IPS-18c (cell line): ENCODE results near the gene B4GALT1.

Source experiments
- H3K4me3 ChIP-seq: 2 replicates; pipeline ENCODE4 v1.7.0; 2013; ENCODE audit warnings: low read depth, mild to moderate bottlenecking, low read length, moderate library complexity; ENCODE audit not compliant: insufficient read depth
- H3K9me3 ChIP-seq: one replicate; pipeline ENCODE4 v1.6.1; 2013; ENCODE audit warnings: mild to moderate bottlenecking, low read length, moderate library complexity; ENCODE audit not compliant: control insufficient read depth, insufficient read depth

The B4GALT1 gene

DNA sequence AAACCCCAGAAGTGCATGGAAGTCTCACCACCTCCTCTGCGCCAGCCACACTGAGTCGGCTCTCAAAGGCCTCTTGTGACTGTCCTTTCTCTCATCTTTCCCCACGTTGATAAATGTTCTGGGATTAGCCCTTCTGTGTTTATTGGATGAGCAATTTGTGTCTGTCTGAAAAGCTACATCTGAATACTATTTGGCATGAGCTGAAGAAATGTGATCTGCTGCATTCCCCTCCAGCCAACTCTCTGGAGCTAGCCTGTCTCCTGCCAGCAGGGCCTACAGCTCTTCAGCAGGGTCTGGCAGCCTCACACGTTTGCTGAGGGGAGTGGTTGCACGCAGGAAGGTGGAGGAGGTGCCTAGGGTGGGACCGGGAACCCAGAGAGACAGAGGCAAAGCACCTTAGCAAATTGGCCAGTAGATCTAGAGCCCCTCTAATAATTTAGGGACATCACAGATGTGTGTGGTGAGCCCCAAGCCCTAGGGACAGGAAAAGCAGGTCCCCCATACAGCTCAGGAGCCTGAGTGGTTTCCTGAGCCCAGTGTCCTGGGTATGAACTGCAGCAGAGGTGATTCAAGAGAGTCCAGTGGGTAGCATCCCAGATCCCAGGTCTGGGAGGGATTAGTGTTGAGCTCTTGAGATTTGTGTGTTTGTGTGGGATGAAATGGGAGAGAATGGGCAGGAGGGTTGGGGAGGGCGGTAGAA is 20.5 kb upstream of the B4GALT1 start:
- Histone ChIP-seq H3K4me3 (no peak overlapping the region), H3K9me3 (no peaks in the 10 kb centered on the region)

DNA sequence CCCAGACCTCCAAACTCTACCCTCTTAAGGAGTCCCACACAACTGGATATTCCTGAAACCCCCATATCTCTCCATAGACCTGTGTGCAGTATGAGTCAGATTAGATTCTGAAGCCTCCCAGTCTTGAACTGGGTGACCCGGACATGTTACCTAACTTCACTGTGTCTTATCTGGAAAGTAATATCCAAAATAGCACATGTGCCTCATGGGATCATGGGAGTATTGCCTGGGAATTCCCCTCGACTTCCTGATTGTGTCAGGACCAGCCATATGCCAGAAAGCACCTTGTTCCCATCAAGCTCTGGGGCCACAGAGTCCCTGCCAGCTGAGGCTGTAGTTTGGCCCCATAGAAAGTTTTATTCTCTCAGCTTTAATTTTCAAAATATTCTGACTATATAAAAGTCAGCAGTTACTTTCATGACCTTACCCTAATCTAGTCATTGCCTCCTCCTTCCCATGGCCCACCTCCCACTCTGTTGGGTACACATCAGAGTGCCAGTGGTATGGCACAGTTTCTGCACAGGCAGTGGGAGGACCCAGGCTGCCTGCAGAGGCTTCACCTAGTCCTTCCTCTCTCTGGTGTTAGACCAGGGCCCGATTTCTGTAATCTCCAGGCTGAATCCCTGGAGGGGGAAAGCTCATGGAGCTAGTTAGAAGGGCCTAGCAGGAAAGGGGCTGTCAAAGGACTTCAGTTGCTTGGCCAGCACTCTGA is 19.5 kb upstream of the B4GALT1 start:
- no peak overlapping the region for H3K4me3 ChIP-seq
- H3K9me3 ChIP-seq, result peaks cover 1% of the 10 kb centered on the region

DNA sequence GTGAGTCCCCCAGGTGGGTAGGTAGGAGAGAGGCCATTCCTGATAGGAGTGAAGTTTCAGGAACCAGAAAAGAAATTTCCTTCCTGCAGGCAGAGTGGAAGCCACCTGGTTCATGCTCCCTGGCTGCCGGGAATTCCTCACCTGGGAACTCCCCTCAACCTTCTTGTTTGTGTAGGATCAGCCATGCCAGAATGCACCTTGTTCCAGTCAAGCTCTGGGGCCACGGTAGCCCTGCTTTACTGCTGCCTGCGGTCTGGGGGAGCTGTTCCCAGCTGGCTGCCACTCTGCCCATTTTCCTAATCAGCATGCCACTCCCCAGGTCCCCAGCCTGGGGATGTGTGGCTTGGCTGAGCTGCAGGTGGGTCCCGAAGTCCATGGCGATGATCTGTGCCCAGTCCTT is 18.7 kb upstream of the B4GALT1 start:
- Histone ChIP-seq H3K4me3 (no peak overlapping the region), H3K9me3 (peaks cover 2% of the 10 kb centered on the region)

DNA sequence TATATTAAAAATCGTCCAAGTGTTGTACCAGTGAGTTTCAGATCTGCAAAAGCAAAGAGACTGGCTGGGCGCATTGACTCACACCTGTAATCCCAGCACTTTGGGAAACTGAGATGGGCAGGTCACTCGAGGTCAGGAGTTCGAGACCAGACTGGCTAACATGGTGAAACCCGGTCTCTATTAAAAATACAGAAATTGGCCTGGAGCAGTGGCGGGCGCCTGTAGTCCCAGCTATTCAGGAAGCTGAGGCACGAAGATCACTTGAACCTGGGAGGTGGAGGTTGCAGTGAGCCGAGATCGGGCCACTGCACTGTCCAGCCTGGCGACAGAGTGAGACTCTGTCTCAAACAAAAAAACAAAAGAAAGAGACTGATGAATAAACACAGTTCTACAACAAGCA is 18.3 kb upstream of the B4GALT1 start:
- H3K4me3 ChIP-seq, result no peak overlapping the region
- H3K9me3 ChIP-seq, result peaks cover 2% of the 10 kb centered on the region

DNA sequence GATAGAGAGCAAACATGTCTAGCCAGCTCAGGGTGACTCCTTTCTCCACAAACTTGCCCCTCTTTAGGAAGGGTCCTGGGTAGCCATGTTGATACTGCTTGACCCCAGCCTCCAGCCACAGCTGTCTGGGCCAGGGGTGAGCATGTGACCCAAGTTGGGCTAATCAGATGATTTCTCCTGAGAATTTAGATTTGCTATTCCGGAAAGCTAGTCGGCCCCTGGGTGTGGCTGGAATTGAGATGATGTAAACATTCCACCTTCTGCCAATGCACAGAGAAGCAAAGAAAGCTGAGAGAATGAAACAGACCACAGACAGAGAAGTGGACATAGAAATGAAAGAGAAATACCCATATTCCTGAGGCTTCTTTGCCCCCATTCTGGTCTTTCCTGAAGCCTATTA is 17.8 kb upstream of the B4GALT1 start:
- peaks cover 2% of the 10 kb centered on the region for H3K9me3 ChIP-seq
- no peak overlapping the region for H3K4me3 ChIP-seq

DNA sequence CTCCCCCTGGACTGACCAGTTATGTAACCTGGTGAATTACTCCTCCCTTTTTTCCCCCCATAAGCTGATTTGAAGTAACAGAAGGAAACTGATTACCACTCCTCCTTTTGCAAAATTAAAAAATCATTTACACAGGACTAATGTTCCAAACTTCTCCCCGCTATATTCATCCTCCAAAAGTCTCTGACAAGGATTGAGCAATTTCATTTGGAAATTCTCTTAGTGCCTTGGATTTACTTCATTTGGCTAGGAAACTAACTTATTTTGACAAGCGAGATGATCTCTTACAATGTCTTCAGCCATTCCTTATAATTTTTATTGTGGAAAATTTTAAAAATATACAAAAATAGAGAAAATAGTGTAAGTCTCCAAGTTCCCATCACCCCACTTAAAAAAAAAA is 15.4 kb upstream of the B4GALT1 start:
- Histone ChIP-seq H3K4me3 (no peak overlapping the region), H3K9me3 (peaks cover 2% of the 10 kb centered on the region)

DNA sequence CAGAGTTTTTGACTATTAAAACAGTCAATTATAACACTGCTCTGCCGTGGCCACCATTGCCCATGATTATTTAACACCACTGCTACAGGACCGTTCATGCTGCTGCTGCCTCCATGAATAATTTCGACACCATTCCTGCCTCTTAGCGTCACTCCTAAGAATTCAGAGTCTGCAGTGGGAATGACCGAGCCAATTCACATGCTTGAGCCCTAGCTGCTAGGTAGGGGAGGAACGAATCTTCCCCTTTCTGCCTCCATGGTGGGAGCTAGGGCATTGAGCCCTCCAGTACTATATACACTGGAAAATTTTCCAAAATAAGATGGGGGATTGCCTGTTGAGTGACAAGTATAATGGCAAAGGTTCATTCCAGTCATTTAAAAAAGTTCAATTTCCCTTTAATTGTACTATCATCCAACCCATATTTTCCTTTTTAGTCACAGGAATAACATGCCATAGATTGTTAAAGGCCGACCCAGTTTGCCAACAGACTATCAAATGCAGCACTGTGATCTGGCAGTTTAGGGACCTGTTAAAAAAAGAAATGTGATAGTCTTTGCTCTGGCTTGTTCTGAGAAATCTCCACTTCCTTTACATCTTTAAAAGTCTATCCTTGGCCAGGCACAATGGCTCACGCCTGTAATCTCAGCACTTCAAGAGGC is 13.5 kb upstream of the B4GALT1 start:
- no peak overlapping the region for H3K4me3 ChIP-seq
- H3K9me3 ChIP-seq, result peaks cover 2% of the 10 kb centered on the region

DNA sequence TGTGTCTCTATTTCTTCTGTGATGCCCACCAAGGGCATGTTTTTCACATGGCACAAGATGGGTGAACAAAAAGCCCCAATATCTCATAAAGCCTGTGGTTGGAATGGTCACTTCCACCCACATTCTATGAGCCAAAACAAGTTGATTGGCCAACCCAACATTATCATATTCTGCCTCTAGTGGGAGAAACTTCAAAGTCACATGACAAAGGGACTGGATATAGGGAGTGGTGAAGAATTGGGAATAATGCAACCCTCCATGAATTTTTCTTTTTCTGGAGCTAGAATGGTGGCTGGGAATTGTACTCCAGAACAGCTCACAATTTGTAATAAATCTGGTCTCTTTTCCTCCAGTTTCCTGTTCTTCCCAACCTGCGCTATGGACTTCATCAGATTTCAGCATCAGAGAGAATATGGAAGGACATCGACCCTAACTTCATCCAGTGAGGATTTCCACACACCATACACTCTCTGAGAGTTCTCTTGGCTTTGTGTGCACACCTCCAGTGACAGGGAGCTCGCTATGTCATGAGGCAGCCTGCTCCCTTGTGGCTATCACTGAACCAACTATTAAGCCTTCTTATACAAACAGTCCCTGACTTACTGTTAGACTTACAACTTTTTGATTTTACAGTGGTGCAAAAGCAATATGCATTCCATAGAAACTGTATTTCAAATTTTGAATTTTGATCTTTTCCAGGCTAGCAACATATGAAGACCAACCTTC is 12.0 kb upstream of the B4GALT1 start:
- no peak overlapping the region for H3K4me3 ChIP-seq

DNA sequence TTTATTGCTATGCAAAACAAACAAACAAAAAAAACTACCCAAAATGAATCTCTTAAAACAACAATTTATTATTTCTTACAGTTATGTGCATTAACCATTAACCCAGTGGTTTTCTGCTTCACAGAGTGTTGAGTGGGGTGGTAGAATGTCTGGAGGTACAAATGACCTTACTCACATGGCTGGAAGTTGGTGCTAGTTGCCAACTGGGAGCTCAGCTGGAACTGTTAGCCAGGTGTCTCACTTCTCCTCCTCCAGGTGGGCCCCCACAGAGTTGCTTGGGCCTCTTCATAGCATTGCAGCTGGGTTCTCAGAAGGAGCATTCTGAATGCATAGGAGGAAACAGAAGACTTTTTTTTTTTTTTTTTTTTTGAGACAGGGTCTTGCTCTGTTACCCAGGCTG is 10.5 kb upstream of the B4GALT1 start:
- Histone ChIP-seq H3K9me3 (peaks cover 2% of the 10 kb centered on the region), H3K4me3 (no peak overlapping the region)

More for the DNA sequence above, 12.0 kb upstream of the B4GALT1 start:
- peaks cover 2% of the 10 kb centered on the region for H3K9me3 ChIP-seq

DNA sequence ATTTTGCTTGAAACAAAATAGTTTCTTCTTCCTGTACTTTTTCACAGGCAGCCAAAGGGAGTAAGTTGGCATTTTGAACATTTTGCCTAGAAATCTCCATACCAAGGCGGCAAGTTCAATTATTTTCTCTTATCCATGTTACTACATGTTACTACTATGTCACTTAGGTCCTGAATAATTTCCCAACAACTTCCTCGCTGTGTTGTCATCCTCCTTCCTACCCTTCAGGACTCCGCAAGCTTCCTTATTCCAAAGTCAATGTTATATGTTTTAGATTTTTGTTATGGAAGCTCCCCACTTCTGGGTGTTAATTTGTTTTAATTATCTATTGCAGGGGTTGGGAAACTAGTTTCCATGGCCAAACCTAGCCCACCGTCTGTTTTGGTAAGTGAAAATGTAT is 9.9 kb upstream of the B4GALT1 start:
- Histone ChIP-seq H3K9me3 (peaks cover 2% of the 10 kb centered on the region), H3K4me3 (no peak overlapping the region)

DNA sequence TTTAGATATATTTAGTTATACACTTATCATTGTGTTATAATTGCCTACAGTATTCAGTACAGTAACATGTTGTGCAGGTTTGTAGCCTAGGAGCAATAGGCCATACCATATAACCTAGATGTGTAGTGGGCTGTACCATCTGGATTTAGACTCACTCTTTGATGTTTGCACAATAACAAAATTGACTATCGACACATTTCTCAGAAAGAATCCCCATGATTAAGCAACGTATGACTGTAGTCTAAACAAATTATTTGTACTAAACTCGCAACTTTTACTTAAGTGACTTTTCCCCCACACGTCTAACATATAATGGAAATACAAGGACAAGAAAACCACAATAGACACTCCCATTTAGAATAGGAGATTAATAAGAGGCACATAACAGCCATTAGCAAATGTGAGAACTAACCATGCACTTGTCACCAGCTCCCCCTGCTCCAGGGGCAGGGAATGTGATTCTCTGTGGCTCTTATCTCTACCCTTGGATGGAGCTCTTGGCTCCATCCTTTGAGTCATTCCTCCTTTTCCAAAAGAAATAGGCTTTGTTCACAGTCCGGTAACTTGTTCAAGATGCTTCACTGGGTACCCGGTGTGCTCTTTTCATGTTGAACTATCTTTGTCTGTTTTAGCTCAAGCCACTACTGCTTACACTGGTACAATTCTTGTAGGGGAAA is 8.7 kb upstream of the B4GALT1 start:
- no peaks in the 10 kb centered on the region for H3K9me3 ChIP-seq
- H3K4me3 ChIP-seq, result no peak overlapping the region

DNA sequence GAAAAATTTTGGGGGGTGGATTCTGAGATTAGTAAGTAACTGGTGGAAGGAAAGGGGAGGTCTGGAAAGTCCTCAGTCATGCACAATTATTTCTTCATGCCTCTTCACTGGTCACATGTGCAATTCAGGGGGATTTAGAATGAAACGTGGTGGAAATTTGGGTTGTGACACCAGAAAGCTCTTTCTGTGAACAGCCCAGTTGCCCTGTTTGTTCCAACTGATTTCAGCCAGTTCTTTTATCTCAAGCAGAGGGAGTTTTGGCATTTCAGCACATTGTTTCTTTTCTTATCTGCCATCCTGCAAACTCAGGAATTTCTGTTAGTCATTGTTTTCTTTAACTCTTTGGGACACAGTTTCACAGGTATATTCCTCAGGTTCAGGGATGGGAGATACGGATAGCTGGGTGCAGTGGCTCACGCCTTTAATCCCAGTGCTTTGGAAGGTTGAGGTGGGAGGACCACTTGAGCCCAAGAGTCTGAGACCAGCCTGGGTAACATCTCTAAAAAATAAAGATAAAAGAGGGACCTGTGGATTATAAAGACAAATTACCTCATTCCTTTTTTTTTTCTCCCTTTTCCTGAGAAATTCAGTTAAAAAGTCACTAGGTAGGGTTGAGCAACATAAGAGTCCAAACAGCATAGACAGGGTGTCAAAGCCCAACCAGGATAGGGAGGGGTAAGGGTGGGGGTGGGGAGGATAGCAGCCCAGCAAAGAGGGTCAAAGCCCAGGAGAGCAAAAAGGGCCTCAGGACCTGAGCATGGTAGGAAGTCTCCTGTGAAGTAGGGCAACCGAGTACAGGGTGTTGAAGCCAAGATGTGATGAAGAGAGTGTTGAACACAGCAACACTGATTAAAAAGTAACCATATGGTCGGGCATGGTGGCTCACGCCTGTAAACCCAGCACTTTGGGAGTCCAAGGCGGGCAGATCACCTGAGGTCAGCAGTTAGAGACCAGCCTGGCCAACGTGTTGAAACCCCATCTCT is 5.4 kb upstream of the B4GALT1 start:
- H3K9me3 ChIP-seq, result no peaks in the 10 kb centered on the region
- no peak overlapping the region for H3K4me3 ChIP-seq

DNA sequence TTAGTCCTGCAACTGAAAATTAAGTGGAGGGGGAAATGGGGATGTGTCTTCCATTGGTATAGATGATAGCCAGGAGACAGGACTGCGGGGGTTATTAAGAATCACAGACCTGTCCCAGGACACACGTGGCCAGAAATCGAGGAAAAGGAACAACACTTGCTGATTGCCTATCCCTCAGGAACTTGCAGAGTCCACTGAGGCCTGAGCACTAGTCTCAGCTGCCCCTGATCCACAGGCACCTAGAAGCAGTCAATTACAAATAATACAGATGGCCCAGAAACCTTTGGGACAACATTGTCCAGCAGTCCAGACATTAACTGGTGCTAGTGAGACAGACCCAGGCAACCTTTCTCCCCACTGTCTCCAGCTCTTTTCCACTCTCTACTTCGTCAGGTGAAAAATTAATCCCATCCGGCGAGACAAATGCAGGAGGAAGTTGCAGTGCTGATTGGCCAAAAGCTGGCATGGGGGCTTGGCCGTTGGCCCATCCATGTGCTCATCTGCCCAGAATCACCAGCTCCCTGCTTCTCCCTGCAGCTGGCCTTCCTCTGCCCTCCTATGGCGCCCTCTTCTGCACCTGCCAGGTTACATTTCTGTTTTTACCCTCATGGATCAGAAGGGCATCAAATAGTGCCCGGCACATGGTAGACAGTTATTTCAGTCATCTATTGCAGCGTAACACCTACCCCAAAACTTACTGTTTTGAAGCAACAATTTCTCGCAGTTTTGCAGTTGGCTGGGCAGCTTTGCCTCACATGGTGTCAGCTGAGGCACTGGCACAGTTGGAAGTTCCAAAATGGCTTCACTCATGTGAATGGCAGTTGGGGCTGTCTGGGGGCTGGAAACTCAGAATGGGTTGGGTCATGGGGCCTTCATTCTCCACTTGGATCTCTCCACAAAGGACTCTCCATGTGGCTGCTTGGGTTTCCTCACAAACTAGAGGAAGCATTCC is 3.6 kb upstream of the B4GALT1 start:
- Histone ChIP-seq H3K9me3 (no peaks in the 10 kb centered on the region), H3K4me3 (no peak overlapping the region)

DNA sequence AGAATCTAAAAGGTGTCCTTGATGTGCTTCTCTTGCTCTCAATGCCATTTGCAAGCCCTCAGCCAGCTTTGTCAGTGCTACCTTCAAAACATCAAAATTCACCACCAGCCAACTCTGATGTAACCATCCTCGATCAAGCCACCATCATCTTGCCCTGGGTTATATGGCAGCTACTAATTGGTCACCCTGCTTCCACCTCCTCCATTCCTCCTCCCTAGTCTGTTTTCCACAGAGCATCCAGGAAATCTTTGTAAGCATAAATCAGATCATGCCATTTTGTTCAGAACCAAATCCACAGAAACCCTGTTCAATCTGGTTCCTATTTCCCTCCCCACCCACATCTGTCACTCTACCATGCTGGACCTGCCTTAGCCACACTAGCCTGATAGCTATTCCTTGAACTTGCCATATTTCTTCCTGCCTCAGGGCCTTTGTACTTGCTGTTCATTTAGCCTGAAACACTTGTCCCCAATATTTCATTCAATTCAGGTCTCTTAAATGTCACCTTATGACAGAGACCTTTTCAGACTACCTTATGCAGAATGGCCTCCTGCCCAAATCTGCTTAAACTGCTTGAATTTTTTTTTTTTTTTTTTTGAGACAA is 1.9 kb upstream of the B4GALT1 start:
- Histone ChIP-seq H3K9me3 (no peaks in the 10 kb centered on the region), H3K4me3 (no peak overlapping the region)

DNA sequence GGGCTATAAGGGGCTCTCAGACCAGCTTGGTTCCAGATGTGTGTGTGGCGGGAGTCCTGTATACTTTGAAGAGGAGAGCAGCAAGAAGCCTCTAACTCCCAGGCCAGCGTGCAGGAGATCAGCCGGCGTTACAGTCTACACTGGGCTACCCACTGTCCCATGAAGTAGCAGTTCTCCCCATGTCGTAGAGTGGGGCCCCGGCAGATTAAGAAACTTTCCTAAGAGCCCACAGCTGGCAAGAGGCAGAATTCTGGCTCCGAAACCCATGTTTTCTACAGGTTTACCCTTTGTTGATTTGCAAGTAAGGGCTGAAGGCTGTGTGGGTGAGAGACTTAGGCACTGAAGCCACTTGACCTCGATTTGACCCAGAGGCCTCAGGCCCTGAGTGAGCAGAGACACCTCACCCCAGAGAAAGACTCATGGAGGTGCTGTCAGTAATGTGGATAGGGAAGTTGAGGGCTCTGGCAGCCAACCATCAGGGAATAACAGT is 881 bp upstream of the B4GALT1 start:
- peak overlapping the region; percentile 80; the same call in 1 of the 2 replicates for H3K4me3 ChIP-seq
- H3K9me3 ChIP-seq, result no peaks in the 10 kb centered on the region
